Measurements from ENCODE around the gene KCNH8.

Gene KCNH8

GRCh38 chr3:19199131-19199530 is 50.8 kb downstream of the KCNH8 start:
- Histone ChIP-seq H3K36me3 (ENCODE audit: control insufficient read depth, insufficient read depth, low read length) (no peaks in the 10 kb centered on the region), H3K4me3 (ENCODE audit: low read depth, low read length) (no peak overlapping the region), H3K27me3 (ENCODE audit: control insufficient read depth, insufficient read depth, low read length) (no peaks in the 10 kb centered on the region), H2AFZ (no peak overlapping the region), H3K4me1 (no peaks in the 10 kb centered on the region), H3K4me2 (ENCODE audit: low read length) (no peak overlapping the region), H3K9me3 (ENCODE audit: control insufficient read depth, low read length) (no peaks in the 10 kb centered on the region), H3K79me2 (no peaks in the 10 kb centered on the region), H3K9ac (no peak overlapping the region), H3K27ac (no peak overlapping the region)
- no peak for TF ChIP-seq CTCF (IDR thresholded peaks at IDR 0.05)

GRCh38 chr3:19202303-19202702 is 54.0 kb downstream of the KCNH8 start:
- no peaks in the 10 kb centered on the region for H3K27me3 ChIP-seq (ENCODE audit: control insufficient read depth, insufficient read depth, low read length)
- no peak overlapping the region for H3K9ac ChIP-seq
- no peak overlapping the region for H3K27ac ChIP-seq
- H3K4me2 ChIP-seq (ENCODE audit: low read length): no peak overlapping the region
- H3K4me3 ChIP-seq (ENCODE audit: low read depth, low read length): no peak overlapping the region
- no peak for TF ChIP-seq CTCF (IDR thresholded peaks at IDR 0.05)
- H2AFZ ChIP-seq: no peak overlapping the region
- H3K9me3 ChIP-seq (ENCODE audit: control insufficient read depth, low read length): no peaks in the 10 kb centered on the region
- no peaks in the 10 kb centered on the region for H3K4me1 ChIP-seq
- H3K79me2 ChIP-seq: no peaks in the 10 kb centered on the region
- no peaks in the 10 kb centered on the region for H3K36me3 ChIP-seq (ENCODE audit: control insufficient read depth, insufficient read depth, low read length)

GRCh38 chr3:19202754-19203153 is 54.4 kb downstream of the KCNH8 start:
- Histone ChIP-seq H3K27ac (no peak overlapping the region), H3K9me3 (ENCODE audit: control insufficient read depth, low read length) (no peaks in the 10 kb centered on the region), H3K4me1 (no peaks in the 10 kb centered on the region), H3K4me2 (ENCODE audit: low read length) (no peak overlapping the region), H3K4me3 (ENCODE audit: low read depth, low read length) (no peak overlapping the region), H3K79me2 (no peaks in the 10 kb centered on the region), H3K36me3 (ENCODE audit: control insufficient read depth, insufficient read depth, low read length) (no peaks in the 10 kb centered on the region), H2AFZ (no peak overlapping the region), H3K9ac (no peak overlapping the region), H3K27me3 (ENCODE audit: control insufficient read depth, insufficient read depth, low read length) (no peaks in the 10 kb centered on the region)
- no peak for TF ChIP-seq CTCF (IDR thresholded peaks at IDR 0.05)

- H3K27ac ChIP-seq: no peak overlapping the region
Observed at GRCh38 chr3:19206540-19206939, 58.2 kb downstream of the KCNH8 start.

More at GRCh38 chr3:19206540-19206939, 58.2 kb downstream of the KCNH8 start:
- Histone ChIP-seq H3K9me3 (ENCODE audit: control insufficient read depth, low read length) (no peaks in the 10 kb centered on the region), H3K9ac (no peak overlapping the region), H3K27me3 (ENCODE audit: control insufficient read depth, insufficient read depth, low read length) (no peaks in the 10 kb centered on the region), H3K4me3 (ENCODE audit: low read depth, low read length) (no peak overlapping the region), H3K4me1 (no peaks in the 10 kb centered on the region), H2AFZ (no peak overlapping the region), H3K36me3 (ENCODE audit: control insufficient read depth, insufficient read depth, low read length) (no peaks in the 10 kb centered on the region), H3K4me2 (ENCODE audit: low read length) (no peak overlapping the region), H3K79me2 (no peaks in the 10 kb centered on the region)
- TF ChIP-seq CTCF (IDR thresholded peaks at IDR 0.05): no peak

Data from parathyroid adenoma (tissue), 2 donors.